ENCODE data around the gene DIO1.

DNA sequence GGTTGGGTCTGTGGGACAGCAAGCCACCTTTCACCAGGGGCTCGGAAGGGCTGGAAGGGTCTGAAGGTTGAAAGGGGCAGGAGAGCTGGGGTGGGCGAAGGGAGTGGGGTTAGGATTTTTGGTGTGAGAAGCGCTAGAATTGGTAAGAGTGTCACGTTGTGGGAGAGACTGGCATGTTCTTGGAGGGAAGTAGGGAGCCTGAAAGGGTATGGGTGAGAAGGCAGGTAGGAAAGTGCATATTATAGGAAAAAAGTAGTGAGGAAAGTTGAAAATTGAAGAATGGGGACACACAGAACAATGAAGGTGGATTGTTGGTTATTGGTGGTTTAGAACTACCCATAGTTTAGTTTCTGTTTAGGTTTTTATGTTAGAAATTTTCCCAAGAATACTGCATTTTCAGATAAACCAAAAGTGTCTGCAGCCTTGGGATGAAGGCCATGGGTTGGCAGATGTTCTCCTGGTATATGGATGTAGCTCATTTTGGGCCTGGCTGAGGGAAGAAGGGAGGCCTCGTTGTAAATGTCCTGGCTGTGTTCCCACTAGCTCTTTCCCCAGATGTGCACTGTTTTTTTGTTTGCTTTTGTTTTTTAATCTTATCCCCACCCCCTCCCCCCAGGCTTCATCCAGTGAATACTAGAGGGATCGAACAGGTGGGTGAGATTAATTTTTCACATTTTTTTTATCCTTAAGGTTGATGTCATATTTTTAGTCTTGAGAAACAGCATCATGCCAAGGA, 53.4 kb downstream of the DIO1 start:
- TF ChIP-seq POLR2A (IDR thresholded peaks at IDR 0.05), result no peak
- TF ChIP-seq, protein P1, sequence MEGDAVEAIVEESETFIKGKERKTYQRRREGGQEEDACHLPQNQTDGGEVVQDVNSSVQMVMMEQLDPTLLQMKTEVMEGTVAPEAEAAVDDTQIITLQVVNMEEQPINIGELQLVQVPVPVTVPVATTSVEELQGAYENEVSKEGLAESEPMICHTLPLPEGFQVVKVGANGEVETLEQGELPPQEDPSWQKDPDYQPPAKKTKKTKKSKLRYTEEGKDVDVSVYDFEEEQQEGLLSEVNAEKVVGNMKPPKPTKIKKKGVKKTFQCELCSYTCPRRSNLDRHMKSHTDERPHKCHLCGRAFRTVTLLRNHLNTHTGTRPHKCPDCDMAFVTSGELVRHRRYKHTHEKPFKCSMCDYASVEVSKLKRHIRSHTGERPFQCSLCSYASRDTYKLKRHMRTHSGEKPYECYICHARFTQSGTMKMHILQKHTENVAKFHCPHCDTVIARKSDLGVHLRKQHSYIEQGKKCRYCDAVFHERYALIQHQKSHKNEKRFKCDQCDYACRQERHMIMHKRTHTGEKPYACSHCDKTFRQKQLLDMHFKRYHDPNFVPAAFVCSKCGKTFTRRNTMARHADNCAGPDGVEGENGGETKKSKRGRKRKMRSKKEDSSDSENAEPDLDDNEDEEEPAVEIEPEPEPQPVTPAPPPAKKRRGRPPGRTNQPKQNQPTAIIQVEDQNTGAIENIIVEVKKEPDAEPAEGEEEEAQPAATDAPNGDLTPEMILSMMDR (IDR thresholded peaks at IDR 0.05), result no peak

Measured in suprapubic skin (tissue), 3 donors.